H9 (cell line): ENCODE data around the gene UBE2N. TPM values are rescaled to one million over a fixed set of nuclear protein-coding genes. Genes with fewer than 3 reads are reported as not detected.

Experiments used
- DNase-seq: peaks from one replicate; pipeline ENCODE4 v3.0.0-alpha.2; 2017
- H2AFZ ChIP-seq: one replicate; pipeline ENCODE4 v1.6.1; 2013; ENCODE audit warnings: mild to moderate bottlenecking, low read length, control low read depth, moderate library complexity
- H2AK5ac ChIP-seq: 2 replicates; pipeline ENCODE4 v1.6.1; 2013; ENCODE audit warnings: low read length, control low read depth, mixed read lengths; ENCODE audit not compliant: insufficient read length
- H2BK120ac ChIP-seq: one replicate; pipeline ENCODE4 v1.6.1; 2013; ENCODE audit warnings: low read depth, mild to moderate bottlenecking, low read length, control low read depth, inconsistent platforms; ENCODE audit not compliant: poor library complexity, severe bottlenecking
- H2BK12ac ChIP-seq: 2 replicates; pipeline ENCODE4 v1.6.1; 2013; ENCODE audit warnings: low read length, control low read depth, mixed read lengths, low read depth; ENCODE audit not compliant: insufficient read length
- H2BK15ac ChIP-seq: 2 replicates; pipeline ENCODE4 v1.6.1; 2013; ENCODE audit warnings: low read depth, low read length, control low read depth
- H2BK20ac ChIP-seq: one replicate; pipeline ENCODE4 v1.6.1; 2013; ENCODE audit warnings: low read depth, mild to moderate bottlenecking, low read length, control low read depth, inconsistent platforms; ENCODE audit not compliant: poor library complexity, severe bottlenecking
- H2BK5ac ChIP-seq: 2 replicates; pipeline ENCODE4 v1.6.1; 2013; ENCODE audit warnings: low read length, control low read depth, mixed read lengths; ENCODE audit not compliant: insufficient read length
- H3K14ac ChIP-seq: 2 replicates; pipeline ENCODE4 v1.6.1; 2013; ENCODE audit warnings: low read length, control low read depth; ENCODE audit not compliant: insufficient read depth
- H3K18ac ChIP-seq: 2 replicates; pipeline ENCODE4 v1.6.1; 2013; ENCODE audit warnings: low read depth, mild to moderate bottlenecking, mixed read lengths, low read length, control low read depth; ENCODE audit not compliant: insufficient read length
- H3K23ac ChIP-seq: 2 replicates; pipeline ENCODE4 v1.6.1; 2013; ENCODE audit warnings: low read length, control low read depth, mixed read lengths, low read depth; ENCODE audit not compliant: insufficient read length
- H3K23me2 ChIP-seq: 2 replicates; pipeline ENCODE4 v1.6.1; 2013; ENCODE audit warnings: low read depth, mild to moderate bottlenecking, mixed read lengths, low read length, control low read depth; ENCODE audit not compliant: insufficient read length, poor library complexity, severe bottlenecking
- H3K27ac ChIP-seq: 2 replicates; pipeline ENCODE4 v1.5.1; 2013; ENCODE audit warnings: low read length, control low read depth, mixed read lengths, low read depth; ENCODE audit not compliant: insufficient read length
- H3K27me3 ChIP-seq: 2 replicates; pipeline ENCODE4 v1.6.1; 2013; ENCODE audit warnings: low read length, control low read depth, inconsistent platforms; ENCODE audit not compliant: insufficient read depth
- H3K4ac ChIP-seq: 2 replicates; pipeline ENCODE4 v1.6.1; 2013; ENCODE audit warnings: low read depth, mild to moderate bottlenecking, control low read depth, inconsistent platforms, low read length, moderate library complexity
- H3K4me1 ChIP-seq: 2 replicates; pipeline ENCODE4 v1.6.1; 2013; ENCODE audit warnings: low read length, control low read depth, inconsistent platforms; ENCODE audit not compliant: insufficient read depth
- H3K4me2 ChIP-seq: 2 replicates; pipeline ENCODE4 v1.6.1; 2013; ENCODE audit warnings: low read length, control low read depth, mixed read lengths; ENCODE audit not compliant: insufficient read length, insufficient read depth
- H3K56ac ChIP-seq: 2 replicates; pipeline ENCODE4 v1.6.1; 2013; ENCODE audit warnings: low read depth, mild to moderate bottlenecking, mixed read lengths, low read length, control low read depth; ENCODE audit not compliant: insufficient read length
- H3K79me1 ChIP-seq: 2 replicates; pipeline ENCODE4 v1.6.1; 2013; ENCODE audit warnings: low read depth, mild to moderate bottlenecking, moderate library complexity, low read length, control low read depth, inconsistent platforms; ENCODE audit not compliant: insufficient read depth, poor library complexity, severe bottlenecking
- H3K79me2 ChIP-seq: 2 replicates; pipeline ENCODE4 v1.6.1; 2013; ENCODE audit warnings: low read length, control low read depth, inconsistent platforms; ENCODE audit not compliant: insufficient read depth
- H3K9ac ChIP-seq: 2 replicates; pipeline ENCODE4 v1.6.1; 2013; ENCODE audit warnings: low read length, control low read depth, mixed read lengths; ENCODE audit not compliant: insufficient read length; ENCODE audit errors: extremely low read depth
- H3K9me3 ChIP-seq: one replicate; pipeline ENCODE4 v1.6.1; 2013; ENCODE audit warnings: low read depth, low read length, inconsistent platforms; ENCODE audit not compliant: control insufficient read depth
- H3T11ph ChIP-seq: one replicate; pipeline ENCODE4 v1.6.1; 2013; ENCODE audit warnings: mild to moderate bottlenecking, low read length, control low read depth, inconsistent platforms
- H4K20me1 ChIP-seq: one replicate; pipeline ENCODE4 v1.6.1; 2013; ENCODE audit not compliant: control insufficient read depth, insufficient read length, insufficient read depth
- H4K5ac ChIP-seq: 2 replicates; pipeline ENCODE4 v1.6.1; 2013; ENCODE audit warnings: low read depth, mild to moderate bottlenecking, mixed read lengths, low read length, control low read depth; ENCODE audit not compliant: insufficient read length
- H4K8ac ChIP-seq: replicated peaks from 2 replicates; pipeline ENCODE4 v1.6.1; 2013; ENCODE audit warnings: low read length, control low read depth, mixed read lengths, low read depth; ENCODE audit not compliant: insufficient read length
- H4K91ac ChIP-seq: 2 replicates; pipeline ENCODE4 v1.6.1; 2013; ENCODE audit warnings: low read depth, mild to moderate bottlenecking, moderate library complexity, mixed read lengths, low read length, control low read depth; ENCODE audit not compliant: insufficient read length
- H3K27ac Mint-ChIP-seq, 3 experiments: 2 replicates in 2 of 3; 3 replicates in 1 of 3; pipeline ENCODE4 v1.8.0; 2020 to 2021; ENCODE audit warnings: mixed read lengths in 3 of 3, mild to moderate bottlenecking in 1 of 3, moderate library complexity in 1 of 3
- H3K27me3 Mint-ChIP-seq: 2 replicates; pipeline ENCODE4 v1.8.0; 2021; ENCODE audit warnings: low read depth, mild to moderate bottlenecking, moderate library complexity, mixed read lengths
- H3K36me3 Mint-ChIP-seq, 3 experiments: 2 replicates in 2 of 3; 3 replicates in 1 of 3; pipeline ENCODE4 v1.8.0; 2020 to 2021; ENCODE audit warnings: low read depth in 3 of 3, mixed read lengths in 3 of 3; ENCODE audit not compliant: insufficient read depth in 1 of 3
- H3K4me1 Mint-ChIP-seq, 2 experiments: 2 replicates each; pipeline ENCODE4 v1.8.0; 2020; ENCODE audit warnings: mixed read lengths in 2 of 2
- H3K4me3 Mint-ChIP-seq, 2 experiments: 2 replicates in 1 of 2; 3 replicates in 1 of 2; pipeline ENCODE4 v1.8.0; 2020 to 2021; ENCODE audit warnings: mild to moderate bottlenecking in 2 of 2, mixed read lengths in 2 of 2, moderate library complexity in 1 of 2
- H3K9me3 Mint-ChIP-seq, 2 experiments: 2 replicates in 1 of 2; 3 replicates in 1 of 2; pipeline ENCODE4 v1.8.0; 2020; ENCODE audit warnings: mild to moderate bottlenecking in 2 of 2, mixed read lengths in 2 of 2, moderate library complexity in 1 of 2
- WGBS: extraction: QIAGEN DNeasy Blood & Tissue Kit; methylation state at CpG from one replicate; pipeline ENCODE4 v1.1.7; 2013; ENCODE audit warnings: missing lambda C conversion rate, low lambda C conversion rate, mixed read lengths; ENCODE audit not compliant: insufficient read length; ENCODE audit errors: extremely low coverage; 5-methylcytosine and 5-hydroxymethylcytosine counted together
- total RNA-seq: library from RNA; stranded (reverse); gene quantifications from 2 replicates; pipeline ENCODE4 v1.2.1, GENCODE V29; 2021
- TF ChIP-seq, protein P1 (sequence below): fragments of 200-600 bp; sonication (generic); conservative IDR thresholded peaks from 3 replicates; pipeline ENCODE4 v1.8.0; 2021; ENCODE audit warnings: antibody characterized with exemption, mild to moderate bottlenecking

The UBE2N gene
- total RNA-seq, 1 experiment from 2014 or later, result 192 TPM

- Histone ChIP-seq H3K27ac (no peak overlapping the region), H3T11ph (no peak overlapping the region), H4K91ac (no peak overlapping the region), H4K20me1 (no peaks in the 10 kb centered on the region), H3K18ac (no peak overlapping the region), H3K9me3 (no peaks in the 10 kb centered on the region), H2BK120ac (no peak overlapping the region), H3K23ac (no peak overlapping the region), H3K14ac (no peak overlapping the region), H4K5ac (no peak overlapping the region), H3K9ac (no peak overlapping the region), H3K23me2 (no peaks in the 10 kb centered on the region), H3K79me1 (no peaks in the 10 kb centered on the region), H2AK5ac (no peak overlapping the region), H4K8ac (no peak overlapping the region), H3K27me3 (no peaks in the 10 kb centered on the region), H3K4me2 (no peak overlapping the region), H2BK5ac (no peak overlapping the region), H3K56ac (no peak overlapping the region), H3K4me1 (no peaks in the 10 kb centered on the region), H2BK12ac (no peak overlapping the region), H3K4ac (no peak overlapping the region), H3K79me2 (no peaks in the 10 kb centered on the region), H2BK15ac (no peak overlapping the region), H2BK20ac (no peak overlapping the region), H2AFZ (no peak overlapping the region)
- Mint-ChIP-seq H3K27ac (no peak overlapping the region), H3K36me3 (no peaks in the 10 kb centered on the region; a peak in 1 of 7 replicates), H3K9me3 (peaks cover 0 to 3% of the 10 kb centered on the region in 2 experiments; a peak in 2 of 5 replicates), H3K4me3 (no peak overlapping the region), H3K27me3 (peaks cover 1% of the 10 kb centered on the region), H3K4me1 (0 out of 4 replicates have a peak, but pooled peaks cover 0 to 3% of the 10 kb centered on the region in 2 experiments)
- TF ChIP-seq, protein P1, sequence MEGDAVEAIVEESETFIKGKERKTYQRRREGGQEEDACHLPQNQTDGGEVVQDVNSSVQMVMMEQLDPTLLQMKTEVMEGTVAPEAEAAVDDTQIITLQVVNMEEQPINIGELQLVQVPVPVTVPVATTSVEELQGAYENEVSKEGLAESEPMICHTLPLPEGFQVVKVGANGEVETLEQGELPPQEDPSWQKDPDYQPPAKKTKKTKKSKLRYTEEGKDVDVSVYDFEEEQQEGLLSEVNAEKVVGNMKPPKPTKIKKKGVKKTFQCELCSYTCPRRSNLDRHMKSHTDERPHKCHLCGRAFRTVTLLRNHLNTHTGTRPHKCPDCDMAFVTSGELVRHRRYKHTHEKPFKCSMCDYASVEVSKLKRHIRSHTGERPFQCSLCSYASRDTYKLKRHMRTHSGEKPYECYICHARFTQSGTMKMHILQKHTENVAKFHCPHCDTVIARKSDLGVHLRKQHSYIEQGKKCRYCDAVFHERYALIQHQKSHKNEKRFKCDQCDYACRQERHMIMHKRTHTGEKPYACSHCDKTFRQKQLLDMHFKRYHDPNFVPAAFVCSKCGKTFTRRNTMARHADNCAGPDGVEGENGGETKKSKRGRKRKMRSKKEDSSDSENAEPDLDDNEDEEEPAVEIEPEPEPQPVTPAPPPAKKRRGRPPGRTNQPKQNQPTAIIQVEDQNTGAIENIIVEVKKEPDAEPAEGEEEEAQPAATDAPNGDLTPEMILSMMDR, result no peak
- no peak for DNase-seq
- WGBS, result no CpG with 5 or more reads among the region's 3 CpGs
These were observed 9.8 kb upstream of the UBE2N start for GRCh38 chr12:93451423-93452158.
